Effector memory CD4-positive, alpha-beta T cell (primary cell): ENCODE measurements around the gene ARL6IP1.

ENCODE experiments used
- DNase-seq, 3 donors: peaks; one replicate each; pipeline ENCODE4 v3.0.0-alpha.2; 2020
- H3K27ac ChIP-seq: 2 replicates; pipeline ENCODE4 v1.7.0; 2013; ENCODE audit warnings: mild to moderate bottlenecking, low read length, moderate library complexity; ENCODE audit not compliant: insufficient read depth, poor library complexity, severe bottlenecking
- H3K27me3 ChIP-seq: replicated peaks from 2 replicates; pipeline ENCODE4 v1.7.0; 2013; ENCODE audit warnings: mild to moderate bottlenecking, low read length; ENCODE audit not compliant: insufficient read depth, control insufficient read depth, poor library complexity, severe bottlenecking
- H3K36me3 ChIP-seq: 2 replicates; pipeline ENCODE4 v1.7.0; 2013; ENCODE audit warnings: mild to moderate bottlenecking, low read length, moderate library complexity; ENCODE audit not compliant: control insufficient read depth, insufficient read depth
- H3K4me1 ChIP-seq: 2 replicates; pipeline ENCODE4 v1.7.0; 2013; ENCODE audit warnings: low read length, mild to moderate bottlenecking; ENCODE audit not compliant: control insufficient read depth, insufficient read depth, poor library complexity, severe bottlenecking
- H3K4me3 ChIP-seq: 2 replicates; pipeline ENCODE4 v1.7.0; 2013; ENCODE audit warnings: low read length, low read depth, mild to moderate bottlenecking; ENCODE audit not compliant: insufficient read depth, poor library complexity, severe bottlenecking
- H3K9me3 ChIP-seq: 2 replicates; pipeline ENCODE4 v1.7.0; 2013; ENCODE audit warnings: mild to moderate bottlenecking, low read length, moderate library complexity; ENCODE audit not compliant: control insufficient read depth
- total RNA-seq, 3 donors: gene quantifications; one replicate each; lab custom pipeline; 2026; lab: John Stamatoyannopoulos, UW

ARL6IP1 gene
- 82.3 to 128 (median 103) reads per million in 3 donors for total RNA-seq

GRCh38 chr16:18801145-18801972 is at the start of gene ARL6IP1:
Gene ARL6IP1, minus strand, starts transcription at chr16:18801549. Its CDS starts 83 bp downstream, at chr16:18801466.
- Histone ChIP-seq H3K36me3 (peaks cover 15% of the 10 kb centered on the region), H3K9me3 (no peaks in the 10 kb centered on the region), H3K27me3 (no peaks in the 10 kb centered on the region), H3K4me3 (peak within 1 kb of the TSS; percentile 75), H3K27ac (peak within 1 kb of the TSS; percentile 84), H3K4me1 (peaks cover 10% of the 10 kb centered on the region)
- DNase-seq: peak; percentile 99

- Histone ChIP-seq H3K4me1 (no peaks in the 10 kb centered on the region), H3K27me3 (no peaks in the 10 kb centered on the region), H3K4me3 (no peak overlapping the region), H3K36me3 (peaks cover 88% of the 10 kb centered on the region), H3K27ac (no peak overlapping the region), H3K9me3 (no peaks in the 10 kb centered on the region)
- no peak for DNase-seq
Measured at GRCh38 chr16:18846416-18846815, 45.1 kb upstream of the ARL6IP1 start.

- Histone ChIP-seq H3K27me3 (no peaks in the 10 kb centered on the region), H3K9me3 (no peaks in the 10 kb centered on the region), H3K36me3 (peaks cover 82% of the 10 kb centered on the region), H3K4me3 (no peak overlapping the region), H3K27ac (no peak overlapping the region), H3K4me1 (no peaks in the 10 kb centered on the region)
- DNase-seq: no peak
Measured at GRCh38 chr16:18842565-18842964, 41.2 kb upstream of the ARL6IP1 start.

- no peak for DNase-seq
- no peak overlapping the region for H3K4me3 ChIP-seq
- H3K9me3 ChIP-seq: no peaks in the 10 kb centered on the region
- H3K27ac ChIP-seq: no peak overlapping the region
- peaks cover 82% of the 10 kb centered on the region for H3K36me3 ChIP-seq
- no peaks in the 10 kb centered on the region for H3K27me3 ChIP-seq
- H3K4me1 ChIP-seq: no peaks in the 10 kb centered on the region
Measured at GRCh38 chr16:18841833-18842525, 40.6 kb upstream of the ARL6IP1 start.

- Histone ChIP-seq H3K27ac (no peak overlapping the region), H3K36me3 (peaks cover 82% of the 10 kb centered on the region)
- no peak for DNase-seq
Measured at GRCh38 chr16:18839555-18839954, 38.2 kb upstream of the ARL6IP1 start.

GRCh38 chr16:18836702-18837101 is 35.4 kb upstream of the ARL6IP1 start:
- Histone ChIP-seq H3K27ac (no peak overlapping the region), H3K9me3 (no peaks in the 10 kb centered on the region), H3K4me1 (no peaks in the 10 kb centered on the region), H3K4me3 (no peak overlapping the region), H3K36me3 (peaks cover 81% of the 10 kb centered on the region), H3K27me3 (no peaks in the 10 kb centered on the region)
- no peak for DNase-seq

More at GRCh38 chr16:18839555-18839954, 38.2 kb upstream of the ARL6IP1 start:
- no peaks in the 10 kb centered on the region for H3K9me3 ChIP-seq
- H3K27me3 ChIP-seq: no peaks in the 10 kb centered on the region
- H3K4me3 ChIP-seq: no peak overlapping the region
- no peaks in the 10 kb centered on the region for H3K4me1 ChIP-seq

GRCh38 chr16:18834864-18835263 is 33.5 kb upstream of the ARL6IP1 start:
- Histone ChIP-seq H3K27me3 (no peaks in the 10 kb centered on the region), H3K36me3 (peaks cover 78% of the 10 kb centered on the region), H3K27ac (no peak overlapping the region), H3K4me1 (no peaks in the 10 kb centered on the region), H3K9me3 (no peaks in the 10 kb centered on the region), H3K4me3 (no peak overlapping the region)
- no peak for DNase-seq

- Histone ChIP-seq H3K27me3 (no peaks in the 10 kb centered on the region), H3K9me3 (no peaks in the 10 kb centered on the region), H3K4me3 (no peak overlapping the region), H3K4me1 (no peaks in the 10 kb centered on the region), H3K36me3 (peaks cover 77% of the 10 kb centered on the region), H3K27ac (no peak overlapping the region)
- DNase-seq: no peak
Measured at GRCh38 chr16:18833707-18834505, 32.6 kb upstream of the ARL6IP1 start.

GRCh38 chr16:18832613-18833012 is 31.3 kb upstream of the ARL6IP1 start:
- no peak overlapping the region for H3K4me3 ChIP-seq
- no peaks in the 10 kb centered on the region for H3K9me3 ChIP-seq
- H3K4me1 ChIP-seq: no peaks in the 10 kb centered on the region
- no peak for DNase-seq
- H3K27ac ChIP-seq: no peak overlapping the region
- peaks cover 77% of the 10 kb centered on the region for H3K36me3 ChIP-seq
- H3K27me3 ChIP-seq: no peaks in the 10 kb centered on the region
